ENCODE results near the gene CLEC18B. TPM values are rescaled to one million over a fixed set of nuclear protein-coding genes. Genes with fewer than 3 reads are reported as not detected.
A peak's percentile ranks its signal among the peaks of the same experiment; 100 is the strongest.

CLEC18B gene
- total RNA-seq, 1 experiment from 2014 or later = 2.1 TPM

DNA sequence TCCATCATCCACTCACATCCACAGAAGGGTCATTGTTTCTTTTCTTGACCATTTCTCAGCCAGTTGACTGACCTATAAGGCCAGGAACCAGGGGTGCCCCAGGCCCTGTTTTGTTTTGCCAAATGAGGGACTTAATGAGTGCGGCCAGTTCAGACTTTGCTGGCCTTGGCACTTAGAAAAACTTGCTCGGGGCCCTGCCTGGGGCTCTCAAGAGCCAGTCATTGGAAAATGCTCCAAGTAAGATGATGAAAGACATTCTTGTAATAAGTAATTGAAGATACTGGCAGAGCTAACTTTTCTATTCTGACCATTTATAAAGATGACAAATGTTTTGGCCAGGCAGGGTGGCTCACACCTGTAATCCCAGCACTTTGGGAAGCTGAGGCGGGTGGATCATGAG lies 29.0 kb upstream of the CLEC18B start:
- TF ChIP-seq EZH2 (IDR thresholded peaks at IDR 0.05) (no peak), SRF (IDR thresholded peaks at IDR 0.05; ENCODE audit: low read depth) (no peak), EZH2phosphoT487 (IDR thresholded peaks at IDR 0.05; ENCODE audit: borderline replicate concordance) (no peak), RAD21 (IDR thresholded peaks at IDR 0.05; ENCODE audit: low read depth) (no peak), JUND (IDR thresholded peaks at IDR 0.05) (no peak), POLR2AphosphoS5 (IDR thresholded peaks at IDR 0.05; ENCODE audit: low read depth, low read length) (no peak), ZFX (IDR thresholded peaks at IDR 0.05) (no peak), ELF1 (IDR thresholded peaks at IDR 0.05; ENCODE audit: borderline replicate concordance, low read depth) (no peak), FOSL1 (IDR thresholded peaks at IDR 0.05; ENCODE audit: low read depth) (no peak), EGR1 (IDR thresholded peaks at IDR 0.05; ENCODE audit: low read depth) (no peak), CBX3 (IDR thresholded peaks at IDR 0.05; ENCODE audit: low read depth) (no peak), POLR2A (IDR thresholded peaks at IDR 0.05; ENCODE audit: borderline replicate concordance, extremely low read depth, insufficient read depth, insufficient read length) (no peak), SP1 (IDR thresholded peaks at IDR 0.05; ENCODE audit: low read depth) (no peak)
- TF ChIP-seq, protein P1, sequence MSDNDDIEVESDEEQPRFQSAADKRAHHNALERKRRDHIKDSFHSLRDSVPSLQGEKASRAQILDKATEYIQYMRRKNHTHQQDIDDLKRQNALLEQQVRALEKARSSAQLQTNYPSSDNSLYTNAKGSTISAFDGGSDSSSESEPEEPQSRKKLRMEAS (IDR thresholded peaks at IDR 0.05) = no peak
- TF ChIP-seq, protein P2, sequence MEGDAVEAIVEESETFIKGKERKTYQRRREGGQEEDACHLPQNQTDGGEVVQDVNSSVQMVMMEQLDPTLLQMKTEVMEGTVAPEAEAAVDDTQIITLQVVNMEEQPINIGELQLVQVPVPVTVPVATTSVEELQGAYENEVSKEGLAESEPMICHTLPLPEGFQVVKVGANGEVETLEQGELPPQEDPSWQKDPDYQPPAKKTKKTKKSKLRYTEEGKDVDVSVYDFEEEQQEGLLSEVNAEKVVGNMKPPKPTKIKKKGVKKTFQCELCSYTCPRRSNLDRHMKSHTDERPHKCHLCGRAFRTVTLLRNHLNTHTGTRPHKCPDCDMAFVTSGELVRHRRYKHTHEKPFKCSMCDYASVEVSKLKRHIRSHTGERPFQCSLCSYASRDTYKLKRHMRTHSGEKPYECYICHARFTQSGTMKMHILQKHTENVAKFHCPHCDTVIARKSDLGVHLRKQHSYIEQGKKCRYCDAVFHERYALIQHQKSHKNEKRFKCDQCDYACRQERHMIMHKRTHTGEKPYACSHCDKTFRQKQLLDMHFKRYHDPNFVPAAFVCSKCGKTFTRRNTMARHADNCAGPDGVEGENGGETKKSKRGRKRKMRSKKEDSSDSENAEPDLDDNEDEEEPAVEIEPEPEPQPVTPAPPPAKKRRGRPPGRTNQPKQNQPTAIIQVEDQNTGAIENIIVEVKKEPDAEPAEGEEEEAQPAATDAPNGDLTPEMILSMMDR (IDR thresholded peaks at IDR 0.05 in 2 of 3, conservative IDR thresholded peaks at IDR 0.05 in 1 of 3; ENCODE audit: borderline replicate concordance in 1 of 3, insufficient read depth in 1 of 3, low read depth in 2 of 3, low read length in 2 of 3) = no peak
- TF ChIP-seq, protein P3, sequence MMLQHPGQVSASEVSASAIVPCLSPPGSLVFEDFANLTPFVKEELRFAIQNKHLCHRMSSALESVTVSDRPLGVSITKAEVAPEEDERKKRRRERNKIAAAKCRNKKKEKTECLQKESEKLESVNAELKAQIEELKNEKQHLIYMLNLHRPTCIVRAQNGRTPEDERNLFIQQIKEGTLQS (IDR thresholded peaks at IDR 0.05) = no peak
- TF ChIP-seq, protein P4, sequence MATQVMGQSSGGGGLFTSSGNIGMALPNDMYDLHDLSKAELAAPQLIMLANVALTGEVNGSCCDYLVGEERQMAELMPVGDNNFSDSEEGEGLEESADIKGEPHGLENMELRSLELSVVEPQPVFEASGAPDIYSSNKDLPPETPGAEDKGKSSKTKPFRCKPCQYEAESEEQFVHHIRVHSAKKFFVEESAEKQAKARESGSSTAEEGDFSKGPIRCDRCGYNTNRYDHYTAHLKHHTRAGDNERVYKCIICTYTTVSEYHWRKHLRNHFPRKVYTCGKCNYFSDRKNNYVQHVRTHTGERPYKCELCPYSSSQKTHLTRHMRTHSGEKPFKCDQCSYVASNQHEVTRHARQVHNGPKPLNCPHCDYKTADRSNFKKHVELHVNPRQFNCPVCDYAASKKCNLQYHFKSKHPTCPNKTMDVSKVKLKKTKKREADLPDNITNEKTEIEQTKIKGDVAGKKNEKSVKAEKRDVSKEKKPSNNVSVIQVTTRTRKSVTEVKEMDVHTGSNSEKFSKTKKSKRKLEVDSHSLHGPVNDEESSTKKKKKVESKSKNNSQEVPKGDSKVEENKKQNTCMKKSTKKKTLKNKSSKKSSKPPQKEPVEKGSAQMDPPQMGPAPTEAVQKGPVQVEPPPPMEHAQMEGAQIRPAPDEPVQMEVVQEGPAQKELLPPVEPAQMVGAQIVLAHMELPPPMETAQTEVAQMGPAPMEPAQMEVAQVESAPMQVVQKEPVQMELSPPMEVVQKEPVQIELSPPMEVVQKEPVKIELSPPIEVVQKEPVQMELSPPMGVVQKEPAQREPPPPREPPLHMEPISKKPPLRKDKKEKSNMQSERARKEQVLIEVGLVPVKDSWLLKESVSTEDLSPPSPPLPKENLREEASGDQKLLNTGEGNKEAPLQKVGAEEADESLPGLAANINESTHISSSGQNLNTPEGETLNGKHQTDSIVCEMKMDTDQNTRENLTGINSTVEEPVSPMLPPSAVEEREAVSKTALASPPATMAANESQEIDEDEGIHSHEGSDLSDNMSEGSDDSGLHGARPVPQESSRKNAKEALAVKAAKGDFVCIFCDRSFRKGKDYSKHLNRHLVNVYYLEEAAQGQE (IDR thresholded peaks at IDR 0.05; ENCODE audit: low read depth) = no peak
- Histone ChIP-seq H3K9me3 (ENCODE audit: control insufficient read depth in 1 of 2, insufficient read depth in 1 of 2, low read depth in 1 of 2, low read length in 2 of 2) (no peaks in the 10 kb centered on the region), H2AFZ (ENCODE audit: low read depth, low read length, poor library complexity, severe bottlenecking) (no peak overlapping the region), H4K20me1 (ENCODE audit: insufficient read depth) (no peaks in the 10 kb centered on the region), H3K9ac (ENCODE audit: low read length) (peak overlapping the region; percentile 37; the same call in 1 of the 2 replicates), H3K79me2 (ENCODE audit: insufficient read depth, low read length) (0 out of 2 replicates have a peak, but pooled peaks cover 5% of the 10 kb centered on the region), H3K9me2 (ENCODE audit: insufficient read depth) (no peaks in the 10 kb centered on the region), H3K27me3 (ENCODE audit: insufficient read depth, low read length) (no peaks in the 10 kb centered on the region), H3K4me1 (ENCODE audit: control insufficient read depth in 1 of 2, insufficient read depth in 2 of 2, low read length in 2 of 2) (peaks cover 35 to 51% of the 10 kb centered on the region in 2 experiments), H3K4me3 (replicated peaks in 1 of 2; ENCODE audit: low read depth in 1 of 2, low read length in 2 of 2) (no peak overlapping the region; a peak in 1 of 4 replicates), H3K4me2 (ENCODE audit: low read length) (peak overlapping the region; percentile 63), H3K36me3 (ENCODE audit: control insufficient read depth in 1 of 2, insufficient read depth in 2 of 2, low read length in 2 of 2) (peaks cover 13 to 20% of the 10 kb centered on the region in 2 experiments; a peak in 3 of 4 replicates), H3K27ac (ENCODE audit: low read depth, low read length) (peak overlapping the region; percentile 74)
- ChIA-PET RAD21 (ENCODE audit: low non-redundant PET in 1 of 2, low total read pairs in 2 of 2, uncharacterized antibody in 2 of 2, unreplicated experiment in 2 of 2) (no interaction called here), POLR2A (no interaction called here), CTCF (no interaction called here)
- intact Hi-C loops (cut with micrococcal nuclease) = no loop called here
- ATAC-seq = no peak
- DNase-seq (ENCODE audit: low read depth, low spot score) = no peak
- no TSS peak for BruUV-seq (replicated peaks)

Data from HCT116 (cell line).